HepG2 (cell line): Measurements from ENCODE around the gene PLEKHG2. TPM values are rescaled to one million over a fixed set of nuclear protein-coding genes. Genes with fewer than 3 reads are reported as not detected.
A peak's percentile ranks its signal among the peaks of the same experiment; 100 is the strongest.

Experiments used
- ATAC-seq: fragments of 200-7000 bp; cut with Tn5 transposase; 3 replicates; pipeline ENCODE4 v1.9.1; 2020; ENCODE audit warnings: mild to moderate bottlenecking, moderate library complexity
- BruUV-seq: library from RNA; stranded (reverse); fragments of 400-500 nt; replicated peaks from 2 replicates; lab custom pipeline; 2021; lab: Mats Ljungman, UMichigan
- CTCF ChIA-PET: fragments of 300-600 bp; formaldehyde crosslinking; extraction: SDS; loops from one replicate; lab custom pipeline; 2021; ENCODE audit warnings: low total read pairs, inconsistent platforms, low intra/inter-chr PET ratio; lab: Yijun Ruan, JAX
- POLR2A ChIA-PET: fragments of 350-600 bp; sonication (Branson Sonifier 250); formaldehyde crosslinking; loops from one replicate; lab custom pipeline; 2020; ENCODE audit warnings: antibody characterized with exemption, inconsistent platforms; lab: Yijun Ruan, JAX
- DNase-seq: peaks from one replicate; pipeline ENCODE4 v3.0.0-alpha.2; 2015; ENCODE audit warnings: low spot score
- FAIRE-seq: peaks from 3 replicates; lab custom pipeline; 2011; peaks lifted over from hg19 to GRCh38; lab: Jason Lieb, UNC
- H2AFZ ChIP-seq: one replicate; pipeline ENCODE4 v1.6.1; 2011; ENCODE audit warnings: low read length, inconsistent platforms
- H3K27ac ChIP-seq: fragments of 300-600 bp; 3 replicates; pipeline ENCODE4 v1.8.0; 2011; ENCODE audit warnings: mixed run types, mild to moderate bottlenecking, mixed read lengths, low read length, inconsistent platforms; ENCODE audit not compliant: insufficient read depth; ENCODE audit errors: extremely low read length
- H3K27me3 ChIP-seq, 2 experiments: fragments of 200-600 bp in 1 of 2; 2 replicates in 1 of 2; 3 replicates in 1 of 2; pipeline versions ENCODE4 v1.6.0 to v1.8.0; 2011; ENCODE audit warnings: low read length in 2 of 2, mild to moderate bottlenecking in 2 of 2, moderate library complexity in 2 of 2, inconsistent platforms in 1 of 2; ENCODE audit not compliant: insufficient read depth in 2 of 2, control insufficient read depth in 1 of 2
- H3K36me3 ChIP-seq, 2 experiments: fragments of 200-600 bp in 1 of 2; replicated peaks in 1 of 2; 2 replicates in 1 of 2; 3 replicates in 1 of 2; pipeline versions ENCODE4 v1.5.1 to v1.8.0; 2011; ENCODE audit warnings: low read length in 2 of 2, inconsistent platforms in 1 of 2; ENCODE audit not compliant: insufficient read depth in 2 of 2, control insufficient read depth in 1 of 2
- H3K4me1 ChIP-seq: 2 replicates; pipeline ENCODE4 v1.5.1; 2012; ENCODE audit warnings: low read length, inconsistent platforms; ENCODE audit not compliant: insufficient read depth
- H3K4me2 ChIP-seq: 2 replicates; pipeline ENCODE4 v1.6.0; 2011; ENCODE audit warnings: low read depth, low read length, inconsistent platforms
- H3K4me3 ChIP-seq, 3 experiments: fragments of 200-600 bp in 1 of 3; sonication (generic), shearing (Covaris generic) in 1 of 3; replicated peaks in 1 of 3; 2 replicates each; pipeline ENCODE4 v1.5.1; 2011 to 2016; ENCODE audit warnings: low read length in 3 of 3, inconsistent platforms in 2 of 3, low read depth in 2 of 3, mild to moderate bottlenecking in 2 of 3, control low read depth in 1 of 3, mixed read lengths in 1 of 3; ENCODE audit not compliant: insufficient read depth in 1 of 3
- H3K79me2 ChIP-seq: one replicate; pipeline ENCODE4 v1.6.1; 2011; ENCODE audit warnings: low read length, inconsistent platforms; ENCODE audit not compliant: insufficient read depth
- H3K9ac ChIP-seq: 2 replicates; pipeline ENCODE4 v1.6.0; 2011; ENCODE audit warnings: mild to moderate bottlenecking, low read depth, low read length, inconsistent platforms; ENCODE audit not compliant: insufficient read depth
- H3K9me3 ChIP-seq: 2 replicates; pipeline ENCODE4 v1.5.1; 2012; ENCODE audit warnings: mild to moderate bottlenecking, low read length
- H4K20me1 ChIP-seq: 2 replicates; pipeline ENCODE4 v1.6.0; 2011; ENCODE audit warnings: inconsistent platforms, mild to moderate bottlenecking, low read length, moderate library complexity; ENCODE audit not compliant: insufficient read depth
- AKAP8 ChIP-seq: sonication (generic); formaldehyde crosslinking; IDR thresholded peaks from 2 replicates; pipeline ENCODE4 v1.5.1; 2020; ENCODE audit warnings: mild to moderate bottlenecking, missing genetic modification reagents
- FOXO1 ChIP-seq: sonication (generic); formaldehyde crosslinking; IDR thresholded peaks from 2 replicates; pipeline ENCODE4 v1.4.0; 2020; ENCODE audit warnings: missing genetic modification reagents
- NFIB ChIP-seq: sonication (generic); formaldehyde crosslinking; IDR thresholded peaks from 2 replicates; pipeline ENCODE4 v1.9.0; 2021; ENCODE audit warnings: missing genetic modification reagents, mild to moderate bottlenecking, borderline replicate concordance
- NONO ChIP-seq, 2 experiments: fragments of 450-650 bp in 1 of 2; sonication (generic) in 1 of 2; formaldehyde crosslinking in 1 of 2; IDR thresholded peaks in 1 of 2; conservative IDR thresholded peaks in 1 of 2; 2 replicates each; pipeline versions ENCODE4 v1.6.1 to v1.8.0; 2017 to 2022; ENCODE audit warnings: mild to moderate bottlenecking in 1 of 2, missing genetic modification reagents in 1 of 2, moderate library complexity in 1 of 2
- SRSF9 ChIP-seq: fragments of 200-400 bp; formaldehyde crosslinking; IDR thresholded peaks from 2 replicates; pipeline ENCODE4 v1.6.1; 2018; ENCODE audit warnings: borderline replicate concordance, mild to moderate bottlenecking, low read depth, low read length; ENCODE audit not compliant: insufficient read depth, poor library complexity, severe bottlenecking
- ZKSCAN5 ChIP-seq: sonication (generic); formaldehyde crosslinking; IDR thresholded peaks from 2 replicates; pipeline ENCODE4 v1.5.1; 2020; ENCODE audit warnings: mild to moderate bottlenecking, missing genetic modification reagents
- ZNF138 ChIP-seq: sonication (generic); formaldehyde crosslinking; IDR thresholded peaks from 2 replicates; pipeline ENCODE4 v1.5.0; 2020; ENCODE audit warnings: mild to moderate bottlenecking, low read depth, missing genetic modification reagents
- ZNF263 ChIP-seq: sonication (generic); formaldehyde crosslinking; IDR thresholded peaks from 2 replicates; pipeline ENCODE4 v1.4.0; 2020; ENCODE audit warnings: missing genetic modification reagents
- ZNF282 ChIP-seq: fragments of 450-650 bp; IDR thresholded peaks from 2 replicates; pipeline ENCODE4 v1.6.1; 2018; ENCODE audit not compliant: partially characterized antibody
- ZNF512B ChIP-seq: sonication (generic); formaldehyde crosslinking; IDR thresholded peaks from 2 replicates; pipeline ENCODE4 v1.5.1; 2020; ENCODE audit warnings: missing genetic modification reagents, mild to moderate bottlenecking, borderline replicate concordance
- ZNF589 ChIP-seq: sonication (generic); formaldehyde crosslinking; conservative IDR thresholded peaks from 2 replicates; pipeline ENCODE4 v1.8.0; 2022; ENCODE audit warnings: mild to moderate bottlenecking, moderate library complexity, missing genetic modification reagents
- ZNF704 ChIP-seq: sonication (generic); formaldehyde crosslinking; IDR thresholded peaks from 2 replicates; pipeline ENCODE4 v1.8.1; 2023; ENCODE audit warnings: mild to moderate bottlenecking, inconsistent platforms, moderate library complexity, missing genetic modification reagents, borderline replicate concordance
- ZSCAN30 ChIP-seq: sonication (generic); formaldehyde crosslinking; IDR thresholded peaks from 2 replicates; pipeline ENCODE4 v1.5.0; 2020; ENCODE audit warnings: mild to moderate bottlenecking, missing genetic modification reagents
- WGBS: methylation state at CpG from one replicate; pipeline ENCODE4 v1.1.6; 2017; ENCODE audit warnings: low lambda C conversion rate; 5-methylcytosine and 5-hydroxymethylcytosine counted together
- in situ Hi-C: cut with HindIII; loops from 2 replicates; pipeline ENCODE4 v1.10.0; 2017; ENCODE audit warnings: low pct_unique_long_range_greater_than_20kb; ENCODE audit not compliant: extremely low pct_ligation_motif_present
- intact Hi-C: fragments of 100-400 bp; cut with micrococcal nuclease; formaldehyde crosslinking; loops from one replicate; pipeline ENCODE4 v1.10.0; 2022; ENCODE audit not compliant: unreplicated experiment
- polyA plus RNA-seq, 8 experiments: library from polyadenylated mRNA; depleted of rRNA in 3 of 8; stranded (reverse) in 7 of 8; unstranded in 1 of 8; fragments of >200 nt; fragmentation: Illumina TruSeq in 4 of 8; extraction: Trizol in 4 of 8; gene quantifications; 2 replicates each; pipeline versions ENCODE4 v1.2.1 to v1.2.3, GENCODE V29; 2011 to 2016; ENCODE audit warnings: low read depth in 4 of 8, missing spikeins in 1 of 8, mixed read lengths in 1 of 8; ENCODE audit not compliant: insufficient read depth in 1 of 8
- total RNA-seq, 5 experiments: library from RNA; depleted of rRNA; stranded (reverse); fragments of >200 nt; fragmentation: Illumina TruSeq; extraction: Trizol; gene quantifications; 2 replicates each; pipeline ENCODE4 v1.2.3, GENCODE V29; 2016; ENCODE audit warnings: low read depth in 1 of 5
- TF ChIP-seq, protein P1 (sequence below): sonication (generic); formaldehyde crosslinking; IDR thresholded peaks from 2 replicates; pipeline ENCODE4 v1.5.1; 2020; ENCODE audit warnings: missing genetic modification reagents, mild to moderate bottlenecking, borderline replicate concordance
- TF ChIP-seq, protein P2 (sequence below): sonication (generic); formaldehyde crosslinking; conservative IDR thresholded peaks from 2 replicates; pipeline ENCODE4 v1.8.0; 2022; ENCODE audit warnings: missing genetic modification reagents

Gene PLEKHG2
- total and polyA plus RNA-seq, 2 of the 13 experiments (the other 11 are each of a cell fraction or from before 2014, with no cell fraction given), result 3.6 to 6.8 TPM

DNA sequence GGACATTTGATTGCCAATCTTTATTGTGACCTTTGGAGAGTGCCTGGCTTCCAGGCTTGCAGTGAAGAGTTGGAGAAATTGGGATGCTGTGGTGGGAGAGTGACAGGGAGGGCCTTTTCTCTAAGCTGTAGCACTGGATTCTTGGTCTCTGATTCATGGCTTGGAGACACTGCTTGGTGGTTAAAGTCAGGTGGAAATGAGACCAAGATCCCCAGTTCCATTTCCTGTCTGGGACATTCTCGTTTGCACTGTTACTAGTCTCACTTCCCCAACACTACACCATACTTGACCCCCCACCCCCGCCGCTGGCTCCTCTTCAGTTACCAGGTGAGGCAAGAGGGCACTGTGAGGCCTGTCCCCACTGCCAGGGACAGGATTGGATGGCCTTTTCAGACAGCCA, 35.8 kb downstream of the PLEKHG2 start:
- intact Hi-C loops, result no loop called here
- H3K4me2 ChIP-seq, result peak overlapping the region; percentile 85
- ChIA-PET CTCF (no interaction called here), POLR2A (interaction anchor here (1.6 kb wide), 1 partner anchor 13 kb away, joined by 10 read pairs; the partner anchor contains the start of gene RPS16)
- H4K20me1 ChIP-seq, result 0 out of 2 replicates have a peak, but pooled peaks cover 3% of the 10 kb centered on the region
- H3K36me3 ChIP-seq, result peaks cover 11 to 25% of the 10 kb centered on the region in 2 experiments; a peak in 4 of 5 replicates
- H3K9ac ChIP-seq, result 0 out of 2 replicates have a peak overlapping the region, but pooled peaks have one; percentile 8
- peaks cover 80% of the 10 kb centered on the region for H3K79me2 ChIP-seq
- TF ChIP-seq ZNF704 (CRISPR knock-in tag) (no peak), ZKSCAN5 (CRISPR knock-in tag) (no peak), ZNF589 (CRISPR knock-in tag) (no peak), AKAP8 (CRISPR knock-in tag) (no peak), ZSCAN30 (no peak), ZNF282 (no peak), NONO (IDR thresholded peaks at IDR 0.05) (no peak), NONO (CRISPR knock-in tag; conservative IDR thresholded peaks at IDR 0.05) (no peak), ZNF138 (CRISPR knock-in tag) (no peak), SRSF9 (no peak), ZNF263 (no peak), ZNF512B (CRISPR knock-in tag) (no peak), FOXO1 (no peak), NFIB (CRISPR knock-in tag) (no peak)
- TF ChIP-seq, protein P1, sequence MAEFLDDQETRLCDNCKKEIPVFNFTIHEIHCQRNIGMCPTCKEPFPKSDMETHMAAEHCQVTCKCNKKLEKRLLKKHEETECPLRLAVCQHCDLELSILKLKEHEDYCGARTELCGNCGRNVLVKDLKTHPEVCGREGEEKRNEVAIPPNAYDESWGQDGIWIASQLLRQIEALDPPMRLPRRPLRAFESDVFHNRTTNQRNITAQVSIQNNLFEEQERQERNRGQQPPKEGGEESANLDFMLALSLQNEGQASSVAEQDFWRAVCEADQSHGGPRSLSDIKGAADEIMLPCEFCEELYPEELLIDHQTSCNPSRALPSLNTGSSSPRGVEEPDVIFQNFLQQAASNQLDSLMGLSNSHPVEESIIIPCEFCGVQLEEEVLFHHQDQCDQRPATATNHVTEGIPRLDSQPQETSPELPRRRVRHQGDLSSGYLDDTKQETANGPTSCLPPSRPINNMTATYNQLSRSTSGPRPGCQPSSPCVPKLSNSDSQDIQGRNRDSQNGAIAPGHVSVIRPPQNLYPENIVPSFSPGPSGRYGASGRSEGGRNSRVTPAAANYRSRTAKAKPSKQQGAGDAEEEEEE (CRISPR knock-in tag), result no peak
- TF ChIP-seq, protein P2, sequence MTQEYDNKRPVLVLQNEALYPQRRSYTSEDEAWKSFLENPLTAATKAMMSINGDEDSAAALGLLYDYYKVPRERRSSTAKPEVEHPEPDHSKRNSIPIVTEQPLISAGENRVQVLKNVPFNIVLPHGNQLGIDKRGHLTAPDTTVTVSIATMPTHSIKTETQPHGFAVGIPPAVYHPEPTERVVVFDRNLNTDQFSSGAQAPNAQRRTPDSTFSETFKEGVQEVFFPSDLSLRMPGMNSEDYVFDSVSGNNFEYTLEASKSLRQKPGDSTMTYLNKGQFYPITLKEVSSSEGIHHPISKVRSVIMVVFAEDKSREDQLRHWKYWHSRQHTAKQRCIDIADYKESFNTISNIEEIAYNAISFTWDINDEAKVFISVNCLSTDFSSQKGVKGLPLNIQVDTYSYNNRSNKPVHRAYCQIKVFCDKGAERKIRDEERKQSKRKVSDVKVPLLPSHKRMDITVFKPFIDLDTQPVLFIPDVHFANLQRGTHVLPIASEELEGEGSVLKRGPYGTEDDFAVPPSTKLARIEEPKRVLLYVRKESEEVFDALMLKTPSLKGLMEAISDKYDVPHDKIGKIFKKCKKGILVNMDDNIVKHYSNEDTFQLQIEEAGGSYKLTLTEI (CRISPR knock-in tag), result no peak
- TF ChIP-seq, all 625 proteins: peak for 0
- Histone ChIP-seq H3K9me3 (no peaks in the 10 kb centered on the region), H3K4me1 (peaks cover 54% of the 10 kb centered on the region), H3K4me3 (no peak overlapping the region; a peak in 1 of 6 replicates), H2AFZ (no peak overlapping the region), H3K27me3 (peaks cover 0 to 3% of the 10 kb centered on the region in 2 experiments; a peak in 1 of 5 replicates), H3K27ac (no peak overlapping the region)
- FAIRE-seq, result no peak
- in situ Hi-C loops, result no loop called here
- DNase-seq, result no peak
- no TSS peak for BruUV-seq
- no peak for ATAC-seq
- WGBS, result 90% methylated on average over 3 of the region's 3 CpGs
